ENCODE results near the gene SPRED2. TPM values are rescaled to one million over a fixed set of nuclear protein-coding genes. Genes with fewer than 3 reads are reported as not detected.
A peak's percentile ranks its signal among the peaks of the same experiment; 100 is the strongest.

SPRED2 gene
- total RNA-seq, 1 donor from 2014 or later = 56.9 TPM

DNA sequence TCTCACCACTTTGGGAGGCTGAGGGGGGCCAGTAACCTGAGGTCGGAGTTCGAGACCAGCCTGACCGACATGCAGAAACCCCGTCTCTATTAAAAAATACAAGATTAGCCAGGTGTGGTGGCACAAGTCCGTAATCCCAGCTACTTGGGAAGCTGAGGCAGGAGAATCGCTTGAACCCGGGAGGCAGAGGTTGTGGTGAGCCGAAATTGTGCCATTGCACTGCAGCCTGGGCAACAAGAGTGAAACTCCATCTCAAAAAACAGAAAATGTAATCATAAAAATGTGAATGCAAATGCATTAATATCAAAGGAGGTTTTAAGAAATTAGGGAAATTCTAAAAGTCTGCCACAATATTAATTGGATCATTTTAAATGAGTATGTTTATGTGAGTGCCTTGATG lies 159.1 kb downstream of the SPRED2 start:
- Histone ChIP-seq H3K27ac (no peak overlapping the region), H3K27me3 (no peaks in the 10 kb centered on the region), H3K4me3 (no peak overlapping the region), H3K9me3 (no peaks in the 10 kb centered on the region), H3K36me3 (peaks cover 41% of the 10 kb centered on the region), H3K4me1 (peaks cover 32% of the 10 kb centered on the region)
- no peak for DNase-seq
- no peak for ATAC-seq
- intact Hi-C loops (cut with DNase I) = no loop called here
- TF ChIP-seq, protein P1, sequence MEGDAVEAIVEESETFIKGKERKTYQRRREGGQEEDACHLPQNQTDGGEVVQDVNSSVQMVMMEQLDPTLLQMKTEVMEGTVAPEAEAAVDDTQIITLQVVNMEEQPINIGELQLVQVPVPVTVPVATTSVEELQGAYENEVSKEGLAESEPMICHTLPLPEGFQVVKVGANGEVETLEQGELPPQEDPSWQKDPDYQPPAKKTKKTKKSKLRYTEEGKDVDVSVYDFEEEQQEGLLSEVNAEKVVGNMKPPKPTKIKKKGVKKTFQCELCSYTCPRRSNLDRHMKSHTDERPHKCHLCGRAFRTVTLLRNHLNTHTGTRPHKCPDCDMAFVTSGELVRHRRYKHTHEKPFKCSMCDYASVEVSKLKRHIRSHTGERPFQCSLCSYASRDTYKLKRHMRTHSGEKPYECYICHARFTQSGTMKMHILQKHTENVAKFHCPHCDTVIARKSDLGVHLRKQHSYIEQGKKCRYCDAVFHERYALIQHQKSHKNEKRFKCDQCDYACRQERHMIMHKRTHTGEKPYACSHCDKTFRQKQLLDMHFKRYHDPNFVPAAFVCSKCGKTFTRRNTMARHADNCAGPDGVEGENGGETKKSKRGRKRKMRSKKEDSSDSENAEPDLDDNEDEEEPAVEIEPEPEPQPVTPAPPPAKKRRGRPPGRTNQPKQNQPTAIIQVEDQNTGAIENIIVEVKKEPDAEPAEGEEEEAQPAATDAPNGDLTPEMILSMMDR (IDR thresholded peaks at IDR 0.05) = no peak

DNA sequence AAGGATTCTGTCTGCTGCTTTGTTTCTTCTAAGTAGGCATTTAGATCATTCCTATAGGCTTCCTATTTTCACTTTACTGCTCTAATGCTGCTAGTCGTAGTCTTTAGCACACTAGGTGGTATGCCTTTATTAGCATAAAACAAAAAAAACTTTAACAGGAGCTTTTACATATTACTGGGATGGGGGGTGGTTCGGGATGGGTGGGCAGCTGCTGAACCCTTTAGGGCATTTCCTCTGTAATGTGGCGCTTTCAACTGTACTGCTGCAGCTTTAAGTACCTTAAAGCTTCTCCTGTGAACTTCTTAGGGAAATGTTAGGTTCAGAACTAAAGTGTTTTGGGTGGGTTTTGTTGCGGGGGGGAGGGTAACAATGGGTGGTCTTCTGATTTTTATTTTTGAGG lies 163.4 kb downstream of the SPRED2 start:
- TF ChIP-seq, protein P1 (IDR thresholded peaks at IDR 0.05) = no peak
- peaks cover 18% of the 10 kb centered on the region for H3K4me1 ChIP-seq
- H3K27ac ChIP-seq = no peak overlapping the region
- H3K36me3 ChIP-seq = peaks cover 82% of the 10 kb centered on the region
- no peak overlapping the region for H3K4me3 ChIP-seq
- no peaks in the 10 kb centered on the region for H3K27me3 ChIP-seq
- H3K9me3 ChIP-seq = no peaks in the 10 kb centered on the region
- ATAC-seq (no peak), DNase-seq (no peak)
- intact Hi-C loops (cut with DNase I) = no loop called here

GRCh38 chr2:65267008-65267407 lies 165.4 kb downstream of the SPRED2 start:
- Histone ChIP-seq H3K27me3 (no peaks in the 10 kb centered on the region), H3K4me3 (no peak overlapping the region), H3K27ac (no peak overlapping the region), H3K9me3 (no peaks in the 10 kb centered on the region), H3K4me1 (peaks cover 18% of the 10 kb centered on the region), H3K36me3 (peaks cover 86% of the 10 kb centered on the region)
- TF ChIP-seq, protein P1 (IDR thresholded peaks at IDR 0.05) = no peak
- no peak for ATAC-seq
- DNase-seq = no peak
- intact Hi-C loops (cut with DNase I) = no loop called here

DNA sequence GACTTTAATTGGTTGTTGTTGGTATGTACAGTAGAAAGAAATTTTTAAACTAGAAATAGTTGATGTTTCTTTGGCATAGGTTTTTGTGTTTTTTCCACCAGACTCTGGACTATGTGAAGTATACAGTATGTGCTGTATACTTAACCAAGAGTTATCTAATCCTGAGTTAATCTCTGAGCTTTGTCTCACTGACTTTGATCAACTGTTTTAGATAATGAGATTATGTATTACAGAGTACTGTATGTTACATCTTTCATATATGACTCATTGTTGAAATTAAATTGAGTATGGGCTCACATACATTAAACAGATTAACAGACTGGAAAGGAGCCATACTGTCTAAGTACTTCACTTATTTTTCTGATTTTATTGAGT lies 166.7 kb downstream of the SPRED2 start:
- Histone ChIP-seq H3K27me3 (no peaks in the 10 kb centered on the region), H3K27ac (no peak overlapping the region), H3K36me3 (peaks cover 89% of the 10 kb centered on the region), H3K4me1 (peaks cover 18% of the 10 kb centered on the region), H3K9me3 (no peaks in the 10 kb centered on the region), H3K4me3 (no peak overlapping the region)
- TF ChIP-seq, protein P1 (IDR thresholded peaks at IDR 0.05) = no peak
- ATAC-seq (no peak), DNase-seq (no peak)
- intact Hi-C loops (cut with DNase I) = no loop called here

- Histone ChIP-seq H3K27me3 (no peaks in the 10 kb centered on the region), H3K36me3 (peaks cover 93% of the 10 kb centered on the region), H3K4me1 (peaks cover 18% of the 10 kb centered on the region), H3K9me3 (no peaks in the 10 kb centered on the region), H3K4me3 (no peak overlapping the region), H3K27ac (no peak overlapping the region)
- intact Hi-C loops (cut with DNase I) = no loop called here
- DNase-seq (no peak), ATAC-seq (peak; percentile 92)
- TF ChIP-seq, protein P1 (IDR thresholded peaks at IDR 0.05) = peak; percentile 73
These were observed 167.4 kb downstream of the SPRED2 start for GRCh38 chr2:65264821-65265670.

All from upper lobe of right lung (tissue), 1 donor.